ENCODE data around the gene PSMD11.

- peak; percentile 69 for TF ChIP-seq CTCF (IDR thresholded peaks at IDR 0.05; ENCODE audit: borderline replicate concordance, extremely low read depth, low read length, poor library complexity, severe bottlenecking)
- TF ChIP-seq EZH2 (IDR thresholded peaks at IDR 0.05; ENCODE audit: borderline replicate concordance, low read depth, low read length, severe bottlenecking) = no peak
Measured at GRCh38 chr17:32461853-32462617, 17.7 kb downstream of the PSMD11 start.
